ENCODE measurements around the gene LYPD1.

The LYPD1 gene

DNA sequence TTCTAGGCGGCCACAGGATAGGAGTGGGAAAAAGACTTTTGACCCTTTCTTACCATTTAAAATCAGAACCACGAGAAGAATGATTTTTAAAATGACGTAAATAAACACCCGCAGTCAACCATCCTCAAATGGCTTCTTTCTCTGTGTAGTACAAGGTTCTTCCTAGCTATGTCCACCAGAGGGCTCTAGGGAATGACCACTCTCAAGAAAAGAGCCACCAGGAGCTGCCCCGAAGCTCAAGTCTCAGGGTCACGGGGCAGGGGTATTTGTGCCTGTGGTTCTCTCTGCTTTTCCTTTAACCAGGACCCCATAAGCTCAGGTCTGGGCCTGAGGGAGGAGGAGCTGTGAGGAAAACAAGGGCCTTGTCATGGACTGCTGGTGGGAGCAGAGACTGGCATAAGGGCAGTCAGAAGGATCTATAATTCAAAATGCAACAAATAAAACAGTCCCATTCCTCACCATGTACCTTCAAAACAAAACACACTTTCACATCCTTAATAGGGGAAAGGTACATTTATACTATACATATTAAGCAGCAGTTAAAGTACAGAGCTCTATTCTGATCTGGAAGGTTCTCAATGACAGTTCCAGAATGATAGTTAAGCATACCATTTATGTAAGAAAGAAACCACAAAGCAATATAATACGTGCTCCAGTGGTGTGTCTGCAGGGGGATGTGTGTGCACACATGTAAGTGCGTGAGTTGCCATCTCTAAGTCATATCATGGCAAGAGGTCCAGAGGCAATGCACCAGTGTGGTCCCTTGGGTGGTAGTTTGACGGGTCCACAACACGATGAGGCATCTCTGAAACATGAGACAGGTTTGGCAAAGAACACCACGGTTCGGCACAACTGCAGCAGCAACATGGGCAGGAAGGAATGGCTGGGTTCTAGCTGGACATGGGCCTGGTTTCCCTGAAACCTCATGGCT is 18.6 kb downstream of the LYPD1 start:
- Histone ChIP-seq H3K9me3 (replicated peaks in 1 of 2; ENCODE audit: control insufficient read depth in 2 of 2, insufficient read depth in 1 of 2, low read depth in 1 of 2, low read length in 2 of 2) (no peaks in the 10 kb centered on the region), H3K79me1 (ENCODE audit: low read depth, low read length) (no peaks in the 10 kb centered on the region), H2BK120ac (ENCODE audit: low read depth, low read length) (no peak overlapping the region), H3K27me3 (ENCODE audit: control insufficient read depth in 3 of 3, insufficient read depth in 3 of 3, low read depth in 1 of 3, low read length in 3 of 3) (no peaks in the 10 kb centered on the region), H3K4me1 (ENCODE audit: control insufficient read depth in 2 of 2, insufficient read depth in 1 of 2, low read depth in 1 of 2, low read length in 2 of 2) (peaks cover 2 to 9% of the 10 kb centered on the region in 2 donors), H3K9ac (ENCODE audit: low read depth, low read length, poor library complexity) (no peak overlapping the region), H3K27ac (replicated peaks; ENCODE audit: low read length) (no peak overlapping the region), H3K4ac (ENCODE audit: low read length) (no peak overlapping the region), H2BK15ac (ENCODE audit: low read length) (no peak overlapping the region), H4K91ac (ENCODE audit: low read depth, low read length, poor library complexity) (no peak overlapping the region), H3K36me3 (replicated peaks in 1 of 2; ENCODE audit: control insufficient read depth in 2 of 2, insufficient read depth in 2 of 2, low read length in 2 of 2) (peaks cover 0 to 11% of the 10 kb centered on the region in 2 donors), H3K4me3 (ENCODE audit: low read length in 2 of 2) (no peak overlapping the region), H2AFZ (ENCODE audit: low read length) (no peak overlapping the region), H4K8ac (ENCODE audit: low read depth, low read length) (no peak overlapping the region), H2AK5ac (ENCODE audit: low read depth, low read length) (no peak overlapping the region), H3K4me2 (ENCODE audit: insufficient read depth, low read length, poor library complexity, severe bottlenecking) (no peak overlapping the region), H3K18ac (ENCODE audit: low read length) (no peak overlapping the region), H2BK12ac (ENCODE audit: low read length) (no peak overlapping the region), H3K14ac (ENCODE audit: low read length) (no peak overlapping the region), H3K23ac (ENCODE audit: low read depth, low read length, poor library complexity) (no peak overlapping the region), H2BK5ac (ENCODE audit: low read length) (no peak overlapping the region)
- whole genome bisulfite sequencing, 2 donors (ENCODE audit: extremely low coverage in 2 of 2, insufficient read length in 2 of 2, insufficient replicate concordance in 1 of 2) = no CpG with 5 or more reads among the region's 12 CpGs
- DNase-seq (ENCODE audit: low spot score) = no peak

- Histone ChIP-seq H3K9me3 (replicated peaks in 1 of 2; ENCODE audit: control insufficient read depth in 2 of 2, insufficient read depth in 1 of 2, low read depth in 1 of 2, low read length in 2 of 2) (peaks cover 0 to 4% of the 10 kb centered on the region in 2 donors), H4K8ac (ENCODE audit: low read depth, low read length) (no peak overlapping the region), H4K91ac (ENCODE audit: low read depth, low read length, poor library complexity) (no peak overlapping the region), H3K4me3 (ENCODE audit: low read length in 2 of 2) (no peak overlapping the region), H2BK5ac (ENCODE audit: low read length) (no peak overlapping the region), H3K23ac (ENCODE audit: low read depth, low read length, poor library complexity) (no peak overlapping the region), H3K36me3 (replicated peaks in 1 of 2; ENCODE audit: control insufficient read depth in 2 of 2, insufficient read depth in 2 of 2, low read length in 2 of 2) (peaks cover 0 to 33% of the 10 kb centered on the region in 2 donors), H2BK120ac (ENCODE audit: low read depth, low read length) (no peak overlapping the region), H3K27me3 (ENCODE audit: control insufficient read depth in 3 of 3, insufficient read depth in 3 of 3, low read depth in 1 of 3, low read length in 3 of 3) (no peaks in the 10 kb centered on the region), H3K27ac (replicated peaks; ENCODE audit: low read length) (no peak overlapping the region), H3K4me1 (ENCODE audit: control insufficient read depth in 2 of 2, insufficient read depth in 1 of 2, low read depth in 1 of 2, low read length in 2 of 2) (peaks cover 12 to 21% of the 10 kb centered on the region in 2 donors), H3K79me1 (ENCODE audit: low read depth, low read length) (no peaks in the 10 kb centered on the region), H2AFZ (ENCODE audit: low read length) (no peak overlapping the region), H3K9ac (ENCODE audit: low read depth, low read length, poor library complexity) (no peak overlapping the region), H3K4ac (ENCODE audit: low read length) (no peak overlapping the region), H2BK15ac (ENCODE audit: low read length) (no peak overlapping the region), H2AK5ac (ENCODE audit: low read depth, low read length) (no peak overlapping the region), H3K4me2 (ENCODE audit: insufficient read depth, low read length, poor library complexity, severe bottlenecking) (no peak overlapping the region), H3K14ac (ENCODE audit: low read length) (no peak overlapping the region), H3K18ac (ENCODE audit: low read length) (no peak overlapping the region), H2BK12ac (ENCODE audit: low read length) (no peak overlapping the region)
- no CpG with 5 or more reads among the region's 8 CpGs for WGBS, 2 donors (ENCODE audit: extremely low coverage in 2 of 2, insufficient read length in 2 of 2, insufficient replicate concordance in 1 of 2)
- DNase-seq (ENCODE audit: low spot score) = no peak
Measured at GRCh38 chr2:132646540-132647108, 23.4 kb downstream of the LYPD1 start.

GRCh38 chr2:132645722-132646539 is 24.1 kb downstream of the LYPD1 start:
- Histone ChIP-seq H4K91ac (ENCODE audit: low read depth, low read length, poor library complexity) (no peak overlapping the region), H3K9ac (ENCODE audit: low read depth, low read length, poor library complexity) (peak overlapping the region; percentile 36), H3K23ac (ENCODE audit: low read depth, low read length, poor library complexity) (peak overlapping the region; percentile 44), H2BK120ac (ENCODE audit: low read depth, low read length) (no peak overlapping the region), H2AK5ac (ENCODE audit: low read depth, low read length) (no peak overlapping the region), H3K4ac (ENCODE audit: low read length) (no peak overlapping the region), H2BK5ac (ENCODE audit: low read length) (no peak overlapping the region), H3K9me3 (replicated peaks in 1 of 2; ENCODE audit: control insufficient read depth in 2 of 2, insufficient read depth in 1 of 2, low read depth in 1 of 2, low read length in 2 of 2) (peaks cover 0 to 4% of the 10 kb centered on the region in 2 donors), H4K8ac (ENCODE audit: low read depth, low read length) (no peak overlapping the region), H3K27me3 (ENCODE audit: control insufficient read depth in 3 of 3, insufficient read depth in 3 of 3, low read depth in 1 of 3, low read length in 3 of 3) (no peaks in the 10 kb centered on the region), H2AFZ (ENCODE audit: low read length) (peak overlapping the region; percentile 13), H3K79me1 (ENCODE audit: low read depth, low read length) (no peaks in the 10 kb centered on the region), H3K18ac (ENCODE audit: low read length) (no peak overlapping the region), H3K27ac (replicated peaks; ENCODE audit: low read length) (no peak overlapping the region), H2BK12ac (ENCODE audit: low read length) (no peak overlapping the region), H3K4me3 (ENCODE audit: low read length in 2 of 2) (no peak overlapping the region), H3K14ac (ENCODE audit: low read length) (no peak overlapping the region), H3K4me2 (ENCODE audit: insufficient read depth, low read length, poor library complexity, severe bottlenecking) (no peak overlapping the region), H2BK15ac (ENCODE audit: low read length) (no peak overlapping the region), H3K4me1 (ENCODE audit: control insufficient read depth in 2 of 2, insufficient read depth in 1 of 2, low read depth in 1 of 2, low read length in 2 of 2) (peaks cover 14 to 21% of the 10 kb centered on the region in 2 donors), H3K36me3 (replicated peaks in 1 of 2; ENCODE audit: control insufficient read depth in 2 of 2, insufficient read depth in 2 of 2, low read length in 2 of 2) (peaks cover 0 to 31% of the 10 kb centered on the region in 2 donors)
- no CpG with 5 or more reads among the region's 18 CpGs for WGBS, 2 donors (ENCODE audit: extremely low coverage in 2 of 2, insufficient read length in 2 of 2, insufficient replicate concordance in 1 of 2)
- DNase-seq (ENCODE audit: low spot score) = no peak
